GM23248 (cell line): ENCODE measurements around the gene CDIP1.

Source experiments
- EZH2 ChIP-seq: fragments of 200-600 bp; sonication (generic); IDR thresholded peaks from 2 replicates; pipeline ENCODE4 v1.6.1; 2018; ENCODE audit warnings: antibody characterized with exemption, mild to moderate bottlenecking; ENCODE audit not compliant: insufficient read depth, poor library complexity, severe bottlenecking
- EZH2phosphoT487 ChIP-seq: fragments of 200-600 bp; sonication (generic); IDR thresholded peaks from 2 replicates; pipeline ENCODE4 v1.6.1; 2018; ENCODE audit warnings: antibody characterized with exemption, moderate library complexity, mild to moderate bottlenecking, low read depth; ENCODE audit not compliant: insufficient read depth

DNA sequence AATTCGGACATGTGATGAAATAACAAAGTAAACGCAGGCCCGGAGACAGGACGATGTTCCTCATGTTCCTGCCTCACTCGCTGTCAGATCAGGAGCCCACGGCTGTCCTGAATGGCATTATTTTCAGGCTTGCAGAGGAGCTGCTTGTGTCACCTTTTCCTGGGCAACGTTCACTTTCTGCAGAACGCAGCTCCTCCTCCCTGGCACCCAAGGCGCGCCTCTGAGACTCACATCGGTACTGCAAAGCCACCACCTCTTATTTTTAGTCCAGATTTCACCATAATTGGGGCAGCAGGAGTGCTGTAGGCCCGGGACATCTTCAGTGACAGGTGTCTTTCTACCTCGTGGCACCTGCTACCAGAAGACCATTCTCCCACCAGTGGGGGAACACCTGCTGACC, 9.6 kb upstream of the CDIP1 start:
- TF ChIP-seq EZH2 (no peak), EZH2phosphoT487 (no peak)
